MM.1S (cell line): ENCODE data around the gene PIGR.

ENCODE experiments used
- DNase-seq: peaks from one replicate; pipeline ENCODE4 v3.0.0-alpha.2; 2015
- H2AFZ ChIP-seq: fragments of 300-600 bp; sonication (generic); 2 replicates; pipeline ENCODE4 v1.6.0; 2016; ENCODE audit warnings: antibody characterized with exemption, low read length
- H3F3A ChIP-seq: fragments of 300-600 bp; sonication (generic); 2 replicates; pipeline ENCODE4 v1.6.1; 2016; ENCODE audit warnings: mild to moderate bottlenecking, antibody characterized with exemption, low read length, moderate library complexity, mixed read lengths; ENCODE audit not compliant: insufficient read depth
- H3K27ac ChIP-seq: fragments of 300-600 bp; sonication (generic); 2 replicates; pipeline ENCODE4 v1.5.1; 2016; ENCODE audit warnings: mild to moderate bottlenecking, low read length
- H3K27me3 ChIP-seq: fragments of 300-600 bp; sonication (generic); replicated peaks from 2 replicates; pipeline ENCODE4 v1.6.0; 2016; ENCODE audit warnings: low read length; ENCODE audit not compliant: insufficient read depth
- H3K36me3 ChIP-seq: fragments of 300-600 bp; sonication (generic); replicated peaks from 2 replicates; pipeline ENCODE4 v1.6.1; 2016; ENCODE audit warnings: mild to moderate bottlenecking, low read length, mixed read lengths; ENCODE audit not compliant: insufficient read depth
- H3K4me1 ChIP-seq: fragments of 300-600 bp; sonication (generic); 2 replicates; pipeline ENCODE4 v1.6.1; 2016; ENCODE audit warnings: low read length, mixed read lengths
- H3K4me2 ChIP-seq: fragments of 300-600 bp; sonication (generic); 2 replicates; pipeline ENCODE4 v1.6.0; 2016; ENCODE audit warnings: low read depth, low read length
- H3K4me3 ChIP-seq: fragments of 300-600 bp; sonication (generic); 2 replicates; pipeline ENCODE4 v1.5.1; 2016; ENCODE audit warnings: low read length, mixed read lengths
- H3K79me2 ChIP-seq: fragments of 300-600 bp; sonication (generic); 2 replicates; pipeline ENCODE4 v1.6.1; 2016; ENCODE audit warnings: mixed run types, low read length, mixed read lengths
- H3K9ac ChIP-seq: fragments of 300-600 bp; sonication (generic); 2 replicates; pipeline ENCODE4 v1.6.1; 2016; ENCODE audit warnings: low read length, mixed read lengths
- H3K9me2 ChIP-seq: fragments of 300-600 bp; sonication (generic); replicated peaks from 2 replicates; pipeline ENCODE4 v1.6.1; 2016; ENCODE audit warnings: mild to moderate bottlenecking, low read length, mixed read lengths; ENCODE audit not compliant: insufficient read depth
- H3K9me3 ChIP-seq: fragments of 300-600 bp; sonication (generic); replicated peaks from 2 replicates; pipeline ENCODE4 v1.6.1; 2016; ENCODE audit warnings: mild to moderate bottlenecking, low read length, mixed read lengths; ENCODE audit not compliant: insufficient read depth
- H4K20me1 ChIP-seq: fragments of 300-600 bp; sonication (generic); 2 replicates; pipeline ENCODE4 v1.6.1; 2016; ENCODE audit warnings: mild to moderate bottlenecking, low read length, moderate library complexity, mixed read lengths; ENCODE audit not compliant: insufficient read depth
- CTCF ChIP-seq: fragments of 300-600 bp; sonication (generic); IDR thresholded peaks from 2 replicates; pipeline ENCODE4 v1.5.1; 2016; ENCODE audit warnings: antibody characterized with exemption, low read length, mixed read lengths
- EZH2 ChIP-seq: fragments of 300-600 bp; sonication (generic); optimal IDR thresholded peaks from 2 replicates; pipeline ENCODE3; 2017; ENCODE audit warnings: low read depth, mild to moderate bottlenecking, antibody characterized with exemption, low read length, mixed read lengths
- EZH2phosphoT487 ChIP-seq: fragments of 300-600 bp; sonication (generic); IDR thresholded peaks from 2 replicates; pipeline ENCODE4 v1.6.1; 2018; ENCODE audit warnings: antibody characterized with exemption, low read length

The PIGR gene

DNA sequence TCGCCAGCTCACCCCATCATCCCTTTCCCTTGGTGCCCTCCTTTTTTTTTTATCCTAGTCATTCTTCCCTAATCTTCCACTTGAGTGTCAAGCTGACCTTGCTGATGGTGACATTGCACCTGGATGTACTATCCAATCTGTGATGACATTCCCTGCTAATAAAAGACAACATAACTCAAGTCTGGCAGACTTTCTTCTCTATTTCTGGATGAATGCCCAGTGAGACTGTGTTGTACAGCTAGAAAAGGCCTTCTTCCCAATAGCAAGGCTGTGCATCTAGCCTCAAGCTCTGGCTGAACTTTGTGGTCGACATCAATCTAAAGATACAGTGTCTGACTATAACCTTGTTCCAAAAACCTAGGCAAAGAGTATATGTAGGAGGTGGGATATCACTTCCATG lies 42.6 kb downstream of the PIGR start:
- no peaks in the 10 kb centered on the region for H3K9me3 ChIP-seq
- H4K20me1 ChIP-seq, result no peaks in the 10 kb centered on the region
- no peak overlapping the region for H3K27ac ChIP-seq
- no peaks in the 10 kb centered on the region for H3K27me3 ChIP-seq
- H3F3A ChIP-seq, result no peaks in the 10 kb centered on the region
- no peak overlapping the region for H2AFZ ChIP-seq
- no peak for DNase-seq
- no peak overlapping the region for H3K4me2 ChIP-seq
- H3K79me2 ChIP-seq, result no peaks in the 10 kb centered on the region
- H3K9me2 ChIP-seq, result no peaks in the 10 kb centered on the region
- TF ChIP-seq EZH2, result no peak
- H3K9ac ChIP-seq, result no peak overlapping the region
- H3K4me3 ChIP-seq, result no peak overlapping the region
- H3K36me3 ChIP-seq, result 0 out of 2 replicates have a peak, but pooled peaks cover 4% of the 10 kb centered on the region
- H3K4me1 ChIP-seq, result no peaks in the 10 kb centered on the region

DNA sequence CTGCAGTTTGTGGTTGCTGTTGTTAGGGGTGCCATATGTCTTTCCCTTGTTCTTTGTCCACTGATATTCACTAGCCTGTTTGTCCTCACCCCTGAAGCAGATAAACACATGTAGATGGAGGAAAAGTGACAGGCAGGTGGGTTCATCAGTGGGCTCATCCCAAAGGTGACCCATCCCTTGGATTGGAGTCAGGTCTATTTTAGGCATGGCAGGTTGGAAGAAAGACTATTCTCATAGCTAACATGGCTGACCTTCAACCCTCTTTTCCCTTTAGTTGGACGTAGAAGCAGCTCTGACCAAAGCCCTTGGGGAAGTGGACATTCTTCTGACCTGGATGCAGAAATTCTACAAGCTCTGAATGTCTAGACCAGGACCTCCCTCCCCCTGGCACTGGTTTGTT lies 43.6 kb downstream of the PIGR start:
- TF ChIP-seq EZH2 (no peak), CTCF (no peak), EZH2phosphoT487 (no peak)
- Histone ChIP-seq H2AFZ (no peak overlapping the region), H3K27ac (no peak overlapping the region), H3K9me3 (no peaks in the 10 kb centered on the region), H3K36me3 (0 out of 2 replicates have a peak, but pooled peaks cover 4% of the 10 kb centered on the region), H3K9ac (no peak overlapping the region), H3K4me3 (no peak overlapping the region), H3K9me2 (no peaks in the 10 kb centered on the region), H3F3A (no peaks in the 10 kb centered on the region), H3K79me2 (no peaks in the 10 kb centered on the region), H3K4me1 (no peaks in the 10 kb centered on the region), H3K4me2 (no peak overlapping the region), H4K20me1 (no peaks in the 10 kb centered on the region), H3K27me3 (no peaks in the 10 kb centered on the region)
- no peak for DNase-seq

DNA sequence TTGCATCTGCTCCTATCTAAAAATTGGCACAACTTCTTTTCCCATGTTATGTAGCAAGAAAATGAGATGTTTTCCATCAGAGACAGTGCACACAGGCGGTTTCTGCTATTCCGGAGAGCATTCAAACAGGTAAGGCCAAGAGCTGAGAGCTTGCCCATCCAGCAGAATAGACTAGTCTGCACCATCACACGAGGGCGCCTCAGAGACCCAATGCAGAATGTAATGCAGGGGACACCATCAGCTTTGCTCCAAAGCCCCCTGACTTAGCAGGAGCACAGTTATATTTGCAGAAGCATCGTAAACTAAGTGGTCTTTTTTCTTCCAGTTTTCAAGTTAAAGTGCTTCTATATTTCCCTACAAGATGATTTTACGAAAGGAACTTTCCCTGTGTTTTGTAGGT lies 44.3 kb downstream of the PIGR start:
- no peaks in the 10 kb centered on the region for H3K9me3 ChIP-seq
- no peak for DNase-seq
- 0 out of 2 replicates have a peak, but pooled peaks cover 4% of the 10 kb centered on the region for H3K36me3 ChIP-seq
- H3F3A ChIP-seq, result no peaks in the 10 kb centered on the region
- TF ChIP-seq CTCF, result no peak
- no peak for TF ChIP-seq EZH2
- no peak for TF ChIP-seq EZH2phosphoT487
- no peaks in the 10 kb centered on the region for H3K9me2 ChIP-seq
- no peak overlapping the region for H3K9ac ChIP-seq
- no peak overlapping the region for H3K27ac ChIP-seq
- no peak overlapping the region for H3K4me3 ChIP-seq
- H2AFZ ChIP-seq, result no peak overlapping the region
- H4K20me1 ChIP-seq, result no peaks in the 10 kb centered on the region
- H3K79me2 ChIP-seq, result no peaks in the 10 kb centered on the region
- H3K4me2 ChIP-seq, result no peak overlapping the region
- H3K4me1 ChIP-seq, result no peaks in the 10 kb centered on the region
- no peaks in the 10 kb centered on the region for H3K27me3 ChIP-seq

DNA sequence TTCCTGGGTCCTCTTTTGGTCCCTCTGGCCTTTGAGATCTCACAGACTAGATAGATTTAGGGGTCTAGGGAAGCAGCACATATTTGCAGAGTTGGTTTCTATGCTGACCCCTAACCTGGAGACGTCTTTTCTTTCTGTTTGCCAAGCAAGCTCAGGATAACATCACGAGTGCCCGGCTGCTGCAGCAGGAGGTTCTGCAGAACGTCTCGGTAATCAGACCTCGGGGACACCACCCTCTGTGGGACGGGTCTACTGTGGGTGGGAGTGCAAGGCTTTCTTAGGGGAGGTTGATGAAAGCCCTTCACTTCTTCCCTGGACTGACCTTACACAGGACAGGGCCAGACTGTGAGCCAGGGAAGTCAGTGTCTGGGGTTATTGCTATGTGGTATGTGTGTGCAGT lies 46.1 kb downstream of the PIGR start:
- Histone ChIP-seq H3K27me3 (no peaks in the 10 kb centered on the region), H2AFZ (no peak overlapping the region), H3K36me3 (0 out of 2 replicates have a peak, but pooled peaks cover 4% of the 10 kb centered on the region), H3K79me2 (no peaks in the 10 kb centered on the region), H3K27ac (no peak overlapping the region), H3K9ac (no peak overlapping the region), H3K4me3 (no peak overlapping the region), H3K9me2 (no peaks in the 10 kb centered on the region), H3F3A (no peaks in the 10 kb centered on the region), H3K4me1 (no peaks in the 10 kb centered on the region), H4K20me1 (no peaks in the 10 kb centered on the region), H3K9me3 (no peaks in the 10 kb centered on the region), H3K4me2 (no peak overlapping the region)
- no peak for DNase-seq
- TF ChIP-seq EZH2, result no peak
- no peak for TF ChIP-seq EZH2phosphoT487
- no peak for TF ChIP-seq CTCF
